HepG2 (cell line): ENCODE results near the gene TJP1. TPM values are rescaled to one million over a fixed set of nuclear protein-coding genes. Genes with fewer than 3 reads are reported as not detected.

Experiments used
- ATAC-seq: fragments of 200-7000 bp; cut with Tn5 transposase; 3 replicates; pipeline ENCODE4 v1.9.1; 2020; ENCODE audit warnings: mild to moderate bottlenecking, moderate library complexity
- BruUV-seq: library from RNA; stranded (reverse); fragments of 400-500 nt; replicated peaks from 2 replicates; lab custom pipeline; 2021; lab: Mats Ljungman, UMichigan
- CTCF ChIA-PET: fragments of 300-600 bp; formaldehyde crosslinking; extraction: SDS; loops from one replicate; lab custom pipeline; 2021; ENCODE audit warnings: low total read pairs, inconsistent platforms, low intra/inter-chr PET ratio; lab: Yijun Ruan, JAX
- POLR2A ChIA-PET: fragments of 350-600 bp; sonication (Branson Sonifier 250); formaldehyde crosslinking; loops from one replicate; lab custom pipeline; 2020; ENCODE audit warnings: antibody characterized with exemption, inconsistent platforms; lab: Yijun Ruan, JAX
- DNase-seq: peaks from one replicate; pipeline ENCODE4 v3.0.0-alpha.2; 2015; ENCODE audit warnings: low spot score
- FAIRE-seq: peaks from 3 replicates; lab custom pipeline; 2011; peaks lifted over from hg19 to GRCh38; lab: Jason Lieb, UNC
- H2AFZ ChIP-seq: one replicate; pipeline ENCODE4 v1.6.1; 2011; ENCODE audit warnings: low read length, inconsistent platforms
- H3K27ac ChIP-seq: fragments of 300-600 bp; 3 replicates; pipeline ENCODE4 v1.8.0; 2011; ENCODE audit warnings: mixed run types, mild to moderate bottlenecking, mixed read lengths, low read length, inconsistent platforms; ENCODE audit not compliant: insufficient read depth; ENCODE audit errors: extremely low read length
- H3K27me3 ChIP-seq, 2 experiments: fragments of 200-600 bp in 1 of 2; 2 replicates in 1 of 2; 3 replicates in 1 of 2; pipeline versions ENCODE4 v1.6.0 to v1.8.0; 2011; ENCODE audit warnings: low read length in 2 of 2, mild to moderate bottlenecking in 2 of 2, moderate library complexity in 2 of 2, inconsistent platforms in 1 of 2; ENCODE audit not compliant: insufficient read depth in 2 of 2, control insufficient read depth in 1 of 2
- H3K36me3 ChIP-seq, 2 experiments: fragments of 200-600 bp in 1 of 2; replicated peaks in 1 of 2; 2 replicates in 1 of 2; 3 replicates in 1 of 2; pipeline versions ENCODE4 v1.5.1 to v1.8.0; 2011; ENCODE audit warnings: low read length in 2 of 2, inconsistent platforms in 1 of 2; ENCODE audit not compliant: insufficient read depth in 2 of 2, control insufficient read depth in 1 of 2
- H3K4me1 ChIP-seq: 2 replicates; pipeline ENCODE4 v1.5.1; 2012; ENCODE audit warnings: low read length, inconsistent platforms; ENCODE audit not compliant: insufficient read depth
- H3K4me2 ChIP-seq: 2 replicates; pipeline ENCODE4 v1.6.0; 2011; ENCODE audit warnings: low read depth, low read length, inconsistent platforms
- H3K4me3 ChIP-seq, 3 experiments: fragments of 200-600 bp in 1 of 3; sonication (generic), shearing (Covaris generic) in 1 of 3; replicated peaks in 1 of 3; 2 replicates each; pipeline ENCODE4 v1.5.1; 2011 to 2016; ENCODE audit warnings: low read length in 3 of 3, inconsistent platforms in 2 of 3, low read depth in 2 of 3, mild to moderate bottlenecking in 2 of 3, control low read depth in 1 of 3, mixed read lengths in 1 of 3; ENCODE audit not compliant: insufficient read depth in 1 of 3
- H3K79me2 ChIP-seq: one replicate; pipeline ENCODE4 v1.6.1; 2011; ENCODE audit warnings: low read length, inconsistent platforms; ENCODE audit not compliant: insufficient read depth
- H3K9ac ChIP-seq: 2 replicates; pipeline ENCODE4 v1.6.0; 2011; ENCODE audit warnings: mild to moderate bottlenecking, low read depth, low read length, inconsistent platforms; ENCODE audit not compliant: insufficient read depth
- H3K9me3 ChIP-seq: 2 replicates; pipeline ENCODE4 v1.5.1; 2012; ENCODE audit warnings: mild to moderate bottlenecking, low read length
- H4K20me1 ChIP-seq: 2 replicates; pipeline ENCODE4 v1.6.0; 2011; ENCODE audit warnings: inconsistent platforms, mild to moderate bottlenecking, low read length, moderate library complexity; ENCODE audit not compliant: insufficient read depth
- CEBPB ChIP-seq: IDR thresholded peaks from 2 replicates; pipeline ENCODE4 v1.6.1; 2011; ENCODE audit warnings: low read depth, low read length, improper control_type of control experiment, borderline replicate concordance
- FOSL2 ChIP-seq: sonication (generic); formaldehyde crosslinking; IDR thresholded peaks from 2 replicates; pipeline ENCODE4 v1.4.0; 2020; ENCODE audit warnings: missing genetic modification reagents
- HMG20A ChIP-seq: IDR thresholded peaks from 2 replicates; pipeline ENCODE4 v1.6.1; 2016; ENCODE audit warnings: borderline replicate concordance
- KDM5A ChIP-seq: fragments of 200-600 bp; sonication (generic); IDR thresholded peaks from 2 replicates; pipeline ENCODE4 v1.7.0; 2018; ENCODE audit warnings: antibody characterized with exemption, mild to moderate bottlenecking, low read length, borderline replicate concordance
- MATR3 ChIP-seq: sonication (generic); formaldehyde crosslinking; IDR thresholded peaks from 2 replicates; pipeline ENCODE4 v1.4.0; 2020; ENCODE audit warnings: missing genetic modification reagents
- SUZ12 ChIP-seq: fragments of 150-350 bp; IDR thresholded peaks from 2 replicates; pipeline ENCODE4 v1.6.1; 2014; ENCODE audit warnings: low read depth, low read length
- ZBTB25 ChIP-seq: IDR thresholded peaks from 2 replicates; pipeline ENCODE4 v1.6.1; 2018; ENCODE audit warnings: missing genetic modification reagents
- ZFP36 ChIP-seq: fragments of 150-350 bp; IDR thresholded peaks from 2 replicates; pipeline ENCODE4 v1.6.1; 2018; ENCODE audit warnings: borderline replicate concordance, low read length, low read depth; ENCODE audit not compliant: partially characterized antibody
- ZFP91 ChIP-seq: sonication (generic); formaldehyde crosslinking; IDR thresholded peaks from 2 replicates; pipeline ENCODE4 v1.9.0; 2022; ENCODE audit warnings: missing genetic modification reagents, mild to moderate bottlenecking, borderline replicate concordance
- ZNF562 ChIP-seq: sonication (generic); formaldehyde crosslinking; IDR thresholded peaks from 2 replicates; pipeline ENCODE4 v1.8.0; 2022; ENCODE audit warnings: missing genetic modification reagents, borderline replicate concordance
- ZNF7 ChIP-seq: IDR thresholded peaks from 2 replicates; pipeline ENCODE4 v1.6.1; 2016; ENCODE audit warnings: missing biosample characterization, missing genetic modification reagents
- WGBS: methylation state at CpG from one replicate; pipeline ENCODE4 v1.1.6; 2017; ENCODE audit warnings: low lambda C conversion rate; 5-methylcytosine and 5-hydroxymethylcytosine counted together
- in situ Hi-C: cut with HindIII; loops from 2 replicates; pipeline ENCODE4 v1.10.0; 2017; ENCODE audit warnings: low pct_unique_long_range_greater_than_20kb; ENCODE audit not compliant: extremely low pct_ligation_motif_present
- intact Hi-C: fragments of 100-400 bp; cut with micrococcal nuclease; formaldehyde crosslinking; loops from one replicate; pipeline ENCODE4 v1.10.0; 2022; ENCODE audit not compliant: unreplicated experiment
- polyA plus RNA-seq, 8 experiments: library from polyadenylated mRNA; depleted of rRNA in 3 of 8; stranded (reverse) in 7 of 8; unstranded in 1 of 8; fragments of >200 nt; fragmentation: Illumina TruSeq in 4 of 8; extraction: Trizol in 4 of 8; gene quantifications; 2 replicates each; pipeline versions ENCODE4 v1.2.1 to v1.2.3, GENCODE V29; 2011 to 2016; ENCODE audit warnings: low read depth in 4 of 8, missing spikeins in 1 of 8, mixed read lengths in 1 of 8; ENCODE audit not compliant: insufficient read depth in 1 of 8
- total RNA-seq, 5 experiments: library from RNA; depleted of rRNA; stranded (reverse); fragments of >200 nt; fragmentation: Illumina TruSeq; extraction: Trizol; gene quantifications; 2 replicates each; pipeline ENCODE4 v1.2.3, GENCODE V29; 2016; ENCODE audit warnings: low read depth in 1 of 5
- TF ChIP-seq, protein P1 (sequence below): sonication (generic); formaldehyde crosslinking; IDR thresholded peaks from 2 replicates; pipeline ENCODE4 v1.4.0; 2020; ENCODE audit warnings: missing genetic modification reagents, borderline replicate concordance

The TJP1 gene
- total and polyA plus RNA-seq, 2 of the 13 experiments (the other 11 are each of a cell fraction or from before 2014, with no cell fraction given), result 25.9 to 27.1 TPM

GRCh38 chr15:29664406-29664805 is 157.9 kb downstream of the TJP1 start:
- POLR2A ChIA-PET, result no interaction called here
- Histone ChIP-seq H4K20me1 (no peaks in the 10 kb centered on the region), H3K79me2 (no peaks in the 10 kb centered on the region), H3K9me3 (no peaks in the 10 kb centered on the region), H3K4me1 (no peaks in the 10 kb centered on the region), H3K9ac (no peak overlapping the region), H3K36me3 (no peaks in the 10 kb centered on the region), H2AFZ (no peak overlapping the region), H3K4me3 (no peak overlapping the region), H3K4me2 (no peak overlapping the region), H3K27ac (no peak overlapping the region), H3K27me3 (no peaks in the 10 kb centered on the region)
- FAIRE-seq (no peak), DNase-seq (no peak), ATAC-seq (no peak)
- no TSS peak for BruUV-seq
- CTCF ChIA-PET, result no interaction called here
- intact Hi-C loops, result loop anchor here (10.0 kb wide), 2 partner anchors 160 to 410 kb away; partner anchors contain the start of gene TJP1
- 32% methylated on average over 12 of the region's 13 CpGs for WGBS
- in situ Hi-C loops, result loop anchor here (25.0 kb wide), 1 partner anchor 398 kb away; no protein-coding TSS in a partner anchor
- no peak for TF ChIP-seq ZNF7 (CRISPR knock-in tag)
- no peak for TF ChIP-seq ZFP36
- no peak for TF ChIP-seq FOSL2 (CRISPR knock-in tag)
- no peak for TF ChIP-seq ZBTB25 (CRISPR knock-in tag)
- no peak for TF ChIP-seq KDM5A
- no peak for TF ChIP-seq CEBPB
- TF ChIP-seq HMG20A (CRISPR knock-in tag), result no peak
- no peak for TF ChIP-seq MATR3 (CRISPR knock-in tag)
- TF ChIP-seq, protein P1, sequence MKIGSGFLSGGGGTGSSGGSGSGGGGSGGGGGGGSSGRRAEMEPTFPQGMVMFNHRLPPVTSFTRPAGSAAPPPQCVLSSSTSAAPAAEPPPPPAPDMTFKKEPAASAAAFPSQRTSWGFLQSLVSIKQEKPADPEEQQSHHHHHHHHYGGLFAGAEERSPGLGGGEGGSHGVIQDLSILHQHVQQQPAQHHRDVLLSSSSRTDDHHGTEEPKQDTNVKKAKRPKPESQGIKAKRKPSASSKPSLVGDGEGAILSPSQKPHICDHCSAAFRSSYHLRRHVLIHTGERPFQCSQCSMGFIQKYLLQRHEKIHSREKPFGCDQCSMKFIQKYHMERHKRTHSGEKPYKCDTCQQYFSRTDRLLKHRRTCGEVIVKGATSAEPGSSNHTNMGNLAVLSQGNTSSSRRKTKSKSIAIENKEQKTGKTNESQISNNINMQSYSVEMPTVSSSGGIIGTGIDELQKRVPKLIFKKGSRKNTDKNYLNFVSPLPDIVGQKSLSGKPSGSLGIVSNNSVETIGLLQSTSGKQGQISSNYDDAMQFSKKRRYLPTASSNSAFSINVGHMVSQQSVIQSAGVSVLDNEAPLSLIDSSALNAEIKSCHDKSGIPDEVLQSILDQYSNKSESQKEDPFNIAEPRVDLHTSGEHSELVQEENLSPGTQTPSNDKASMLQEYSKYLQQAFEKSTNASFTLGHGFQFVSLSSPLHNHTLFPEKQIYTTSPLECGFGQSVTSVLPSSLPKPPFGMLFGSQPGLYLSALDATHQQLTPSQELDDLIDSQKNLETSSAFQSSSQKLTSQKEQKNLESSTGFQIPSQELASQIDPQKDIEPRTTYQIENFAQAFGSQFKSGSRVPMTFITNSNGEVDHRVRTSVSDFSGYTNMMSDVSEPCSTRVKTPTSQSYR (CRISPR knock-in tag), result no peak
- TF ChIP-seq SUZ12, result no peak
- TF ChIP-seq ZFP91 (CRISPR knock-in tag), result no peak
- no peak for TF ChIP-seq ZNF562 (CRISPR knock-in tag)
